Fibroblast of lung (primary cell): ENCODE measurements around the gene PCDH12. TPM values are rescaled to one million over a fixed set of nuclear protein-coding genes. Genes with fewer than 3 reads are reported as not detected.

Experiments used
- DNase-seq, 2 donors: peaks; one replicate each; pipeline versions ENCODE4 v3.0.0 to v3.0.0-alpha.2; 2010; ENCODE audit warnings: low read depth in 2 of 2
- H2AFZ ChIP-seq: 2 replicates; pipeline ENCODE4 v1.5.1; 2012; ENCODE audit warnings: low read length, control low read depth, inconsistent platforms
- H3K27ac ChIP-seq: 2 replicates; pipeline ENCODE4 v1.5.1; 2011; ENCODE audit warnings: low read length, control low read depth; ENCODE audit not compliant: insufficient read depth
- H3K27me3 ChIP-seq: 2 replicates; pipeline ENCODE4 v1.5.1; 2011; ENCODE audit warnings: mild to moderate bottlenecking, low read length; ENCODE audit not compliant: control insufficient read depth, insufficient read depth
- H3K36me3 ChIP-seq: 2 replicates; pipeline ENCODE4 v1.5.1; 2011; ENCODE audit warnings: low read length; ENCODE audit not compliant: control insufficient read depth, insufficient read depth
- H3K4me1 ChIP-seq: 2 replicates; pipeline ENCODE4 v1.5.1; 2011; ENCODE audit warnings: low read length; ENCODE audit not compliant: control insufficient read depth, insufficient read depth; ENCODE audit errors: extremely low read depth
- H3K4me2 ChIP-seq: 2 replicates; pipeline ENCODE4 v1.5.1; 2011; ENCODE audit warnings: low read length, control low read depth; ENCODE audit not compliant: insufficient read depth; ENCODE audit errors: extremely low read depth
- H3K4me3 ChIP-seq, 4 experiments: fragments of 200-600 bp in 1 of 4; sonication (generic) in 1 of 4; replicated peaks in 1 of 4; 2 replicates each; pipeline ENCODE4 v1.5.1; 2011 to 2016; ENCODE audit warnings: low read length in 4 of 4, low read depth in 3 of 4, mild to moderate bottlenecking in 3 of 4, control low read depth in 2 of 4, inconsistent platforms in 1 of 4, mixed read lengths in 1 of 4; ENCODE audit not compliant: insufficient read depth in 1 of 4; ENCODE audit errors: control extremely low read depth in 1 of 4
- H3K79me2 ChIP-seq: 2 replicates; pipeline ENCODE4 v1.5.1; 2012; ENCODE audit warnings: mild to moderate bottlenecking, low read length, inconsistent platforms; ENCODE audit not compliant: control insufficient read depth, insufficient read depth
- H3K9ac ChIP-seq: 2 replicates; pipeline ENCODE4 v1.5.1; 2011; ENCODE audit warnings: mild to moderate bottlenecking, low read length, control low read depth; ENCODE audit not compliant: insufficient read depth
- H3K9me3 ChIP-seq: 2 replicates; pipeline ENCODE4 v1.5.1; 2012; ENCODE audit warnings: low read depth, low read length; ENCODE audit not compliant: control insufficient read depth, insufficient read depth
- H4K20me1 ChIP-seq: 2 replicates; pipeline ENCODE4 v1.5.1; 2011; ENCODE audit warnings: low read length; ENCODE audit not compliant: control insufficient read depth, insufficient read depth; ENCODE audit errors: extremely low read depth
- CTCF ChIP-seq, 2 donors: IDR thresholded peaks in 1 of 2; conservative IDR thresholded peaks in 1 of 2; 1 replicate in 1 of 2; 2 replicates in 1 of 2; pipeline ENCODE4 v1.5.1; 2011 to 2012; ENCODE audit warnings: low read length in 2 of 2, control low read depth in 1 of 2, inconsistent platforms in 1 of 2, low read depth in 1 of 2, mild to moderate bottlenecking in 1 of 2
- EZH2 ChIP-seq: IDR thresholded peaks from 2 replicates; pipeline ENCODE4 v1.5.1; 2012; ENCODE audit warnings: low read length, control low read depth, mild to moderate bottlenecking; ENCODE audit errors: missing control alignments
- polyA plus RNA-seq, 2 donors: library from polyadenylated mRNA; depleted of rRNA in 1 of 2; stranded (reverse) in 1 of 2; unstranded in 1 of 2; fragments of >200 nt; gene quantifications; 2 replicates each; pipeline ENCODE4 v1.2.1, GENCODE V29; 2011 to 2012; ENCODE audit warnings: missing spikeins in 1 of 2
- total RNA-seq: library from RNA; depleted of rRNA; stranded (reverse); fragments of >200 nt; gene quantifications from 2 replicates; pipeline ENCODE4 v1.2.1, GENCODE V29; 2014

Gene PCDH12
- total and polyA plus RNA-seq, 2 donors (not counting 1 experiment from before 2014, with no cell fraction given) = under 0.01 to 0.02 TPM

DNA sequence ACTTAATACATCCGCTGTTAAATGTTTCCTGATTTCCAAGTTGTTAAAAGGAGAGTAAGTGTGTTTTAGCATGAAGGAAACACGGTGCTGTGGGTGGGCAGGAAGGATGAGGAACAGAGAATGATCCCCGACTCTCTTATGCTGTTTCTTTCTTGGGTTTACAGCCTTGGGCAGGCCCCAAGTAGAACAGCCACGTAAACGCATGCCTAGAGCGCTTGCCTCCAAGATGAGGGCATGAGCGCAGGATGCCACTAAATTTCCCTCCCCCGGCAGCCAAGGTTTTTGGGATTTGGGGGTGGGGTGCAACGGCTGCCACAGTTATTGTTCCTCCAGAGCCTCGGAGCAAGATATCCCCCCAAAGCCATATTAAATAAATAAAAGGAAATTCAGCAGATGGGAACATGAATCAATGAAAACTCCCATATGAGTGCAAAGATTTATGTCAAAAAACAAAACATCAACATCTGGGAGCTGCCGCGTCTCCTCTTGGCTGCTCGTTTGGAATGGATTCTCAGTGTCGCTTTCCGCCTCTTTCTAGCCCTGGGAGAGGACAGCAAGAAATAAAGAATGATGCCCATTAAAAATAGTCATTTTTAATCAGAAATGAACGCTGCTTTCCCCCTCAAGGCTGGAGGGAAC is 44.3 kb downstream of the PCDH12 start:
- Histone ChIP-seq H3K4me2 (peak overlapping the region; percentile 75), H3K36me3 (no peaks in the 10 kb centered on the region), H3K27me3 (peaks cover 5% of the 10 kb centered on the region), H3K9ac (no peak overlapping the region), H3K27ac (no peak overlapping the region), H3K79me2 (no peaks in the 10 kb centered on the region), H3K4me3 (peak overlapping the region in 3 of 4 experiments; percentile 35 to 52 (median 40)), H4K20me1 (no peaks in the 10 kb centered on the region), H3K4me1 (peaks cover 3% of the 10 kb centered on the region), H3K9me3 (no peaks in the 10 kb centered on the region), H2AFZ (peak overlapping the region; percentile 58)
- DNase-seq = no peak
- peak; percentile 51 for TF ChIP-seq EZH2
- no peak for TF ChIP-seq CTCF (conservative IDR thresholded peaks at IDR 0.05 in 1 of 2, IDR thresholded peaks at IDR 0.05 in 1 of 2; ENCODE audit: low read depth in 1 of 2, low read length in 2 of 2)

- Histone ChIP-seq H3K4me2 (no peak overlapping the region), H3K4me1 (peaks cover 3% of the 10 kb centered on the region), H2AFZ (no peak overlapping the region), H4K20me1 (no peaks in the 10 kb centered on the region), H3K36me3 (no peaks in the 10 kb centered on the region), H3K9me3 (no peaks in the 10 kb centered on the region), H3K79me2 (no peaks in the 10 kb centered on the region), H3K4me3 (no peak overlapping the region), H3K27ac (no peak overlapping the region), H3K9ac (no peak overlapping the region), H3K27me3 (peaks cover 5% of the 10 kb centered on the region)
- no peak for DNase-seq
- no peak for TF ChIP-seq CTCF (conservative IDR thresholded peaks at IDR 0.05 in 1 of 2, IDR thresholded peaks at IDR 0.05 in 1 of 2; ENCODE audit: low read depth in 1 of 2, low read length in 2 of 2)
- no peak for TF ChIP-seq EZH2
Observed at GRCh38 chr5:141910271-141910673, 47.7 kb downstream of the PCDH12 start.

DNA sequence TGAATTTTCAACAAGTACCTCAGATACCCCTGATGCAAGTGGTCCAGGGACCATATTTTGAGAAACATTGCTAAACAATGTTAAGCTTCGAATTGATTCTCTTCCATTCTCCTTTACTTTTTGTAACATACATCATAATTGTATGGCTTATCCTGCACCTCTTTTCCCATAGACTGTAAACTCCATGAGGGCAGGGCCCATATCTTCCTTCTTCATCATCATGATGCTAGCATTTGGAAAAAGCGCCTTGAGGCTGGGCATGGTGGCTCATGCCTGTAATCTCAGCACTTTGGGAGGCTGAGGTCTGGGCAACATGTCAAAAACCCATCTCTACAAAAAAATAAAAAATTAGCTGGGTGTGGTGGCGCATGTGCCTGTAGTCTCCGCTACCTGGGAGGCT is 48.8 kb downstream of the PCDH12 start:
- Histone ChIP-seq H3K4me2 (no peak overlapping the region), H2AFZ (no peak overlapping the region), H3K79me2 (no peaks in the 10 kb centered on the region), H3K36me3 (no peaks in the 10 kb centered on the region), H3K4me1 (peaks cover 3% of the 10 kb centered on the region), H3K9ac (no peak overlapping the region), H4K20me1 (no peaks in the 10 kb centered on the region), H3K4me3 (no peak overlapping the region), H3K27me3 (peaks cover 5% of the 10 kb centered on the region), H3K9me3 (no peaks in the 10 kb centered on the region), H3K27ac (no peak overlapping the region)
- DNase-seq = no peak
- TF ChIP-seq CTCF (conservative IDR thresholded peaks at IDR 0.05 in 1 of 2, IDR thresholded peaks at IDR 0.05 in 1 of 2; ENCODE audit: low read depth in 1 of 2, low read length in 2 of 2) (no peak), EZH2 (no peak)
